HG03103 (cell line): ENCODE results near the gene SLC6A15.

ENCODE experiments used
- ATAC-seq: cut with Tn5 transposase; IDR thresholded peaks from one replicate; pipeline ENCODE4 v1.9.1; 2021; ENCODE audit warnings: low read depth; ENCODE audit not compliant: unreplicated experiment

Gene SLC6A15

DNA sequence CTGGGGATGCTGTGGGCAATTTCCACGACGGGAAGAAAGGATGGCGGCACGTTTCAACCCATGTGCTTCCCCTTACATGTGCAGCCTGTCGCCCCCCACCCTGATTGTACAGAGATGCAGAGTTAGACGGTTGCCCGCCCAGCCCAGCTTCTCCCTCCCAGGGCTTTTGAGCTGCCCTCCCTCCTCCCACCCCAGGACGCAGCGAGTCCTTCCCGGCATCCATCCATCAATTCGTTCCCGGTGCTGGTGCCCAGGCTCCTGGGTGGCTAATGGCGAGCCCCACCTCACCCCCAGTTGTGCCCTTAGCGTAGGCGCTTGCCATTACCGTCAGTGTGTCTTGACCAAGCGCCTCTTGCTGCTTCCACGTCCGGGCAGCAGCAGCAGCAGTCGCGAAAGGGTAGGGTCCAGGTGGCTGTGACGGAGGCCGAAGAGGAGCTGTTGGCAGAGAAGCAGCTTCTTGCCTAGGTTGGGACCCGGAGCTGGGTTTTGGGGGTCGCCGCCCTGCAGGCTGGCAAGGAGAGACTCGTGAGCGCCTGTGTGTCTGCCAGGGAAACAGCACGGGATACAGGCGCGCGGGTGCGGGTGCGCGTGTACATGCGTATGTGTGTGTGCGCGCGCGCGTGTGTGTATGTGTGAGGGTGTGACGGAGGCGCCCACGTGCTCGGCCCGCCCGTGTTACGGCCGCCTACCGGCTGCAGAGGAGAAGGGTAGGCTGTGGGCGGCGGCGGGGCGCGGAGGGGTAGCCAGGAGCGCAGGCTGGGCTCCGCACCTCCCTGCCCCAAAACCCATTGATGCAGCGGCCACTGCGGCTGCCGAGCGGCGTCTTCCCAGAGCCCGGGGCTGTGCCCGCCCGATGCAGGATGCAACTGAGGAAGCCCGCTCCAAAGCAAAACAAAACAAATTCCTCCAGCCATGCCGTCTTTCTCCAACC lies at the start of gene SLC6A15:
TSS of gene SLC6A15 (minus strand) at position 602 of the 931 bp plus-strand sequence. CDS start 20,679 bp downstream, outside the sequence.
- peak; percentile 53 for ATAC-seq

DNA sequence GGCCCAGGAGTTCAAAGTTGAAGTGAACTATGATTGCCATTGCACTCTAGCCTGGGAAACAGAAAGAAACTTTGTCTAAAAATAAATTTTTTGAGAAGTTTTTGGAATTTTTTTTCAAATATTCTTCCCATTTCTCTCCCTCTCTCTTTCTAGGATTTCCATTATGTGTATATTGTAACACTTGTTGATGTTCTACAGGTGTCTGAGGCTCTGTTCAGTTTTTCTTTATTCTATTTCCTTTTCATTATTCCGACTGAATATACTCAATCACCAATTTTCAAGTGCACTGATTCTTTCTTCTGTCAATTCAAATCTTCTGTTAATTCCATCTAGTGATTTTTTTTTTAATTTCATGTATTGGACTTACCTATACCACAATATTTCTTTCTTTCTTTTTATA lies 48.3 kb upstream of the SLC6A15 start:
- no peak for ATAC-seq

GRCh38 chr12:84955298-84955697 lies 42.7 kb upstream of the SLC6A15 start:
- ATAC-seq = no peak

DNA sequence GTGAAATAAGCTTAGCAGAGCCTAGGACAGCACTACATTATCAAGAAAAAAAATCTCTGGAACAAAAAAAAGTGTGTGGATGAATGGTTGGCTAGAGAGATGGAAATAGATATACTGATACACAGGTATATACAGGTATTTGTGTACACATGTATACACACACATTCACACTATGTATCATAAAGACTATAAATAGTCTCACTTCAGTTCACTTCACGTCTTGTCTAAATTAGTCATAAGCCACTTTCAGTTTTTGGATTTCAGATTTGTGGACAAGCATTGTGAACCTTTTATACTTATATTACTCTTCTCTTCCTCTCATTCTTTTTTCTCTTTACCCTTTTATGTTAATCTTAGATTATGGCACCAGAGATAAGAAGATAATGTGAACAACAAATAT lies 41.8 kb upstream of the SLC6A15 start:
- no peak for ATAC-seq

DNA sequence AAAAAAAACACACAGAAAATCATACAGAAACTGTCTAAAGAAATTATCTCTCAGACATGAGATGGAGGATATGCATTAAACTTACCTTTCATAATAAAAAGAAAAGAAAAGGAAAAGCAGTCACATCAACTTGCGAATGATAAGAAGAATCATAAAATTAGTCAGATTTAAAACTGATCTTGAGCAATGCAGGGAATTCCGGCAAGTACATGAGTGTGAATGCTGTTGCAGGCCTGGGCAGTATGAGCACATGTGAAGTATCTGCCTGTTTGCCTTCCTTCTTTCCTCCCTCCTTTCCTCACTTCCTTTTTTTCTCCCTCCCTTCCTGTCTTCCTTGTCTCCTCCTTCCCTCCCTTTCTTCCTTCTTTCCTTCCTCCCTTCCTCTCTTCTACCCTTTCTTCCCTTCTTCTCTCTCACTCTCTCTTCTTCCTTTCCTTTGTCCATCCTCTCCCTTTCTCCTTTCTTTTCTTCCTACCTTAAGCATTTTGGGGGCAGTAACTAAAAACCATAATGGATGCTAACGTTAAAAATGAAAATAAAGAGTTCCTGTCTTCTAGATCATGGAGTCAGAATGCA lies 38.5 kb upstream of the SLC6A15 start:
- no peak for ATAC-seq

DNA sequence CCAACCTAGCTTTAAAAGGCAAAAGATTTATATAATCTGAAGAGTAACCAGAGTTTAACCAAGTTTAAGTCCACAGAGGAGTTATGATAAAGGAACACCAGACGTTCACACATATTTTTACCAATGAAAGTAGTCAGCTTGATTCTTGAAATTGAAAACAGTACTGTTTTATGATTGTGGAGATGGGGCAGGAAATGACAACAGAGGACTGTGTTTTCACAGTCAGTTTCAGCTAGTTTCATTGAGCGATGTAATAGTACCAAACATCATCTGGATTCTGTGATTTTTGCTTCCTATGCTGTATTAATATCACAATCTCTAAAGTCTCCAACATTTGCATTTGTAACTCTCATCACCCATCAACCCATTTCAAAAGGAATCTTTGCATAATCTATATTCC lies 34.2 kb upstream of the SLC6A15 start:
- ATAC-seq = no peak

DNA sequence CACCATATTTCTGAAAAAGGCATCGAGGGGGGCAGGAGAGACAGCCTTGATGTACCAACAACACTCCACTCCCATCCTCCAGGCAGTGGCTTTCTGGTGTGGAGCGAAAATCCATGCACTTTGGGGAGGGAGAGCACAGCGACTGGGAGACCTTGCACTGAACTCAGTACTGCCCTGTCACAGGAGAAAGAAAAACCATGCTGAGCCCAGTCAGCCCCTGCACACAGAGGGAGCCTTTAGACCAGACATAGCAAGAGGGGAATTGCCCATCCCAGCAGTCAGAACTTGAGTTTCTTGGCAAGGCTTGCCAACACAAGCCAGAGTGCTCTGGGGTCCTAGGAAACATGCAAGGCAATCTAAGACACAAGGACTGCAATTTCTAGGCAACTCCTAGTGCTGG lies 24.8 kb upstream of the SLC6A15 start:
- ATAC-seq = no peak

DNA sequence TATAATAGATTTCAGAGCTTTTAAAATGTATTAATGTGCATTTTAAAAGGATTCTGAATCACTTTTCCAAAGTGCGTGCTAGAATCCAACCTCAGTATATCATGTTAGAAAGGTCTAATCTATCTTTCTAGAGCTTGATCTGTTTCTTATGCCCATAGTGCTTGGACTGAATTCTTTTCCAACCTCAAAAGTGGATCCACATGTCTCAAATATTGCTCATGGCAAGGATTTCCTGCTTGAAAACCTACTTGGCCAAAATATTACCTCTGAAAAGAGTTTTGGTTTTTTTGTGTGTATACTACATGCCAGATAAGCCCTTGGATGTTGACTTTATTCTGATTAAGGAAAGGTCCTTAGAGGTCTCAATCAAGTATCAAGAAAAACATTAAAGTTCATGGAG lies 16.9 kb upstream of the SLC6A15 start:
- no peak for ATAC-seq

- no peak for ATAC-seq
These were observed 12.4 kb upstream of the SLC6A15 start for GRCh38 chr12:84924981-84925380.

- no peak for ATAC-seq
These were observed 10.1 kb upstream of the SLC6A15 start for GRCh38 chr12:84922693-84923092.

- ATAC-seq = no peak
These were observed 7.7 kb upstream of the SLC6A15 start for GRCh38 chr12:84920331-84920730.

DNA sequence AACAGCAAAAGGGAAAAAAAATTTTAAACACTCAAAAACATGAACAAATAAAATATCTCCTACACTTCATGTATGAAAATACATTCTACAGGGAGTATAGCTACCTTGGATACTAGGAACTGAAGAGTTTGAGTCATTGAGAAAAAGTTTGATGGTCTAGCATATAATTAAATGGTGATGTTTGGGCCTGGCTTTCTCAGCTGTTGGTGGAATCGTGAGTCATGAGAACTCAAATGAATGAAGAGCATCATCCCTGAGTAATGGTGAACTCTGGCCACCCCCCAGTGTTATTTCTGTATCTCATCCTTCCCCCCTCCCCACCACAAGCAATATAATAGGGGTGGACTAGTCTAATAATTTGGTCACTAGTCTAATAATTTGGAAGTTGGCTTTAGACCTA lies 6.7 kb upstream of the SLC6A15 start:
- ATAC-seq = no peak

- no peak for ATAC-seq
These were observed 523 bp upstream of the SLC6A15 start for GRCh38 chr12:84913129-84913515.

DNA sequence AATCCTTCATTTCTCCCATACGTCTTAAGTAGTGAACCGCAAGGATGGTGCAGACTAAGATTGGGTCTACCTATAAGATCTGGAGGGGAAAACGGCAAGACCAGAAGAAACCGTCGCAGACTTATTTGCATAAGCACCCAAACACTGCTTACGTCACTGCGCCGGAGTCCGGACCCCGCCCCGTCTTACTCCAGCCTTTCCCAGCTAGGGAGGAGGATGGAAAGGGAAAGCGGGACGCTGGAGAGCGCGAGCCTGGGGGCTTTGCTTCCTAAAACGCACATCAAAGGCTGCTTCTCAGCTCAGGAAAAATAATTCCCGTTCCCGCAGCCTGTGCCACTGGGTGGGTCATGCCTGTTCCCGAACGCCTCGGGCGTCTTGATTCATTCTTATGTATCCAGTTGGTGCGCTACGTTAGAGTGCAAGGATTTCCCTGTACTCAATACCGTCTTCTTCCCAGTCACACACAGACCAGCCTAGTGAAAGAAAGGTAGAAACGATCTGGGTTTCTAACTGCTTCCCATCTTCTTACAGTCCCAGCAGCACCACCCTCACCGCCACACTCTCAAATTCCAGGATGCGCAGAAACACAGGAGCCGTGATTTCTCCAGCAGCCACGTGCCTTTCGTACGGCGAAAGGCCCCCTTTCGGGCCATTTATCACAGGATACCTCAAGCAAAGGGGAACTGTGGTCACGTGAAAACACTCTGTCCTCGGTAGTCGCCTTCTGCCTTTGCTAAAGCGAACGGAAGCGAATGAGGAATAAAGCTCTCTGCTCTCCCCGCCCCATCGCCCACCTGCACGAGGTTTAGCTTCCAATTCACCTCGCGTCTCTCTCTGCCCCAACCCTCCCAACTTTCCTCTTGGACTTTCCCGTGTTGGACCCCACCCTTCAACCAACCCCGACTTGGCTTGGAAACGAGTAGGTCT lies 1.1 kb downstream of the SLC6A15 start:
- ATAC-seq = no peak

GRCh38 chr12:84910549-84911241 lies 1.9 kb downstream of the SLC6A15 start:
- ATAC-seq = no peak

DNA sequence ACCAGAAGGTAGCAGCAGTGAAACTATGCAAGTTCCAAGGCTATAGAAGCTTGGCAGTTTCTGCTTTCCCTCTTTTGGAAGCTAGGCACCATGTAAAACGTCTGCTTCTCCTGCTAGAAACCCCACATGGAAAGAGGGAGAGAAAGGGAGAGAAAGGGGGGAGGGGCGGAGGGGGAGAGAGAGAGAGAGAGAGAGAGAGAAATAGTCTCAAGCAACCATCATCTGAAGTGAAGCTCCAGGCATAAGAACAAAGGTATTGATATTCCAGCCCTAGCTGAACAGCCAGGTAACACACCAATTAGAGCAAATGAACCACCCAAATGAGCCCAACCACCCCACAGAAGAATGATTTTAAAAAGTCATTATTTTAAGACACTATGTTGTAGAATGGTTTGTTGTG lies 8.5 kb downstream of the SLC6A15 start:
- no peak for ATAC-seq

DNA sequence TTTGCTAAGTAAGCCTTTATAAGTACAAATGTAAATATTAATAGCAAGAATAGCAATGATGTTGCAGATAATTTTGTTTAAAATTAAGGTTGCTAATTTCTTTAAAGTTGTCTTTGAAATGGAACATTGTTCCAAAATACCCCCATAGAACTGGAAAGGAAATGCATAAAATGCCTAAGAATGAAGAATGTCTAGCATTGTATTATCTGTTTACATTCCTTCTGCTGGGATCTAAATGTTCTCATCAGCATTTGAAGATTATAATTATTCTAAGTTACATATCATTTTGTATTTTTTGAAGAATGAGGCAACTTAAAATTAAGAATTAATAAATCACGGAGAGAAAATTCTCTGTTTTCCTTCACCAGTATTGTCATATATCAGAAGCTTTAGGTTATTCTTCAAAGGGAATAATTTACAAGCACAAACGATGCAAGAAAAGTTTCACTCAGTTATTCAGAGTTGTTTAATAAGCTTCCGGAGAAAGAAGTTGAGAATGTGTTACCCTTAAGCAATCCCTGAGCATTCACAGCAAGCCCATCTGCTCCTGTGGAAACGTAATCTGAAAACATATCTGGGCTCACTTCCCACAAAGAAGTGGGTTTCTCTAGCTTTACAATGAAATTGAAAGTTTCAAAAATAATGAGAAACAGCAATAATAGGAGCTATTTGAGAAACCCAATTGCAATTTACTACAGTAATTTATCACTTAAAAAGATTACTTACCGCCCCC lies 21.3 kb downstream of the SLC6A15 start:
- ATAC-seq = no peak

GRCh38 chr12:84889818-84890217 lies 22.8 kb downstream of the SLC6A15 start:
- no peak for ATAC-seq

DNA sequence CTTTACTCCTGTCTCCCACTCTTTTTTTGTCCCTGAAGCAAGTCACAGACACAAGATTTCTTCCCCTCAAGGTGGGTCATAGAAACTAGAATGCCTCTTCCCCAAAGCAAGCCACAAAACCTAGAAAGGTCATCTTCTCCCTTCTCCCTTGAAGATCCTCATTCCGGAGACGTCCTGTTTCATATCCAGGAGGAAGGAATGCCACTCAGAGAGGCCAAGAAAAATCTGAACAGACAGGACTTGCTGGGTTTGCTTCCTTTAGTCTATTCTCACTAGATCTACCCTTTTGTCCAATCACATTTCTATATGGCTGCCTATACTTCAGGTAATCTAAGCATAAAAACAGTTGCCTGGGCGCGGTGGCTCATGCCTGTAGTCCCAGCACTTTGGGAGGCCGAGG lies 23.7 kb downstream of the SLC6A15 start:
- ATAC-seq = no peak

DNA sequence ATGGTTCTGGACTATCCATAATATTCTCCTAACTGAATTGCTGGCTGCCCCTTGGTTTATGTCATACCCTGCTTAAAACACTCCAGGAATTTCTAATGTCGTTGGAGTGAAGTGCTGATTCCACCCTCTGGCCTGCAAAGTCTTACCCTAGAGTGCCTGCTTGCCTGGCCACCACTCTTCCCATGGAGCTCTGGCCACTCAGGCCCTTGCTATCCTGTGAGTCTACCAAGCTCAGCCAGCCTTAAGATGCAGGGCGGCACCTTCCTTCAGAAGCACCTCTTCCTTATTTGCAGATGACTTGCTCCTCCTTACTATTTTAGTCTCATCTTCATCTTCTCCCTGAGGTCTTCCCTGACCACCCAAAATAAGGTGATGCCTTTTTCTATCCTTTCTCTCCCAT lies 35.3 kb downstream of the SLC6A15 start:
- ATAC-seq = no peak
